ENCODE data around the gene NR2F1-AS1.

DNA sequence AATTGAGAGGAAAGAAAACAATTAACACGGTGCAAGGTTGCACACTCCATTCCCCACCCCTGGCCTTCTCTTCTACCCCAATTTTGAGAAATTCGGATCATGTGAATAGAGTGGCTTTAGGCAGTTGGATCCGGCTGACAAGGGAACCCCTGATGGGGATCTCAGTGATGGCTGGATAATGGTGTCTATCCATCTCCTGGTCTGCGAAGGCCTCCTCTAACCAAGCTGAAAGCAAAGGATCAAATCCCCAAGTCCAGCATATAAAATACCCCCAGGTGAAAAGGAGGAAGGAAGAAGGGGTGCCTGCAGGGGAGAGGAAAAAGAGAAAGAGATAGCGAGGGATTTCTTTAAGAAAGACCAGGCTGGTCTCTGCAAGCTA, 18.0 kb upstream of the NR2F1-AS1 start:
- TF ChIP-seq, protein P1, sequence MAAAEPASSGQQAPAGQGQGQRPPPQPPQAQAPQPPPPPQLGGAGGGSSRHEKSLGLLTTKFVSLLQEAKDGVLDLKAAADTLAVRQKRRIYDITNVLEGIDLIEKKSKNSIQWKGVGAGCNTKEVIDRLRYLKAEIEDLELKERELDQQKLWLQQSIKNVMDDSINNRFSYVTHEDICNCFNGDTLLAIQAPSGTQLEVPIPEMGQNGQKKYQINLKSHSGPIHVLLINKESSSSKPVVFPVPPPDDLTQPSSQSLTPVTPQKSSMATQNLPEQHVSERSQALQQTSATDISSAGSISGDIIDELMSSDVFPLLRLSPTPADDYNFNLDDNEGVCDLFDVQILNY (CRISPR knock-in tag; IDR thresholded peaks at IDR 0.05): no peak
- TF ChIP-seq, protein P2, sequence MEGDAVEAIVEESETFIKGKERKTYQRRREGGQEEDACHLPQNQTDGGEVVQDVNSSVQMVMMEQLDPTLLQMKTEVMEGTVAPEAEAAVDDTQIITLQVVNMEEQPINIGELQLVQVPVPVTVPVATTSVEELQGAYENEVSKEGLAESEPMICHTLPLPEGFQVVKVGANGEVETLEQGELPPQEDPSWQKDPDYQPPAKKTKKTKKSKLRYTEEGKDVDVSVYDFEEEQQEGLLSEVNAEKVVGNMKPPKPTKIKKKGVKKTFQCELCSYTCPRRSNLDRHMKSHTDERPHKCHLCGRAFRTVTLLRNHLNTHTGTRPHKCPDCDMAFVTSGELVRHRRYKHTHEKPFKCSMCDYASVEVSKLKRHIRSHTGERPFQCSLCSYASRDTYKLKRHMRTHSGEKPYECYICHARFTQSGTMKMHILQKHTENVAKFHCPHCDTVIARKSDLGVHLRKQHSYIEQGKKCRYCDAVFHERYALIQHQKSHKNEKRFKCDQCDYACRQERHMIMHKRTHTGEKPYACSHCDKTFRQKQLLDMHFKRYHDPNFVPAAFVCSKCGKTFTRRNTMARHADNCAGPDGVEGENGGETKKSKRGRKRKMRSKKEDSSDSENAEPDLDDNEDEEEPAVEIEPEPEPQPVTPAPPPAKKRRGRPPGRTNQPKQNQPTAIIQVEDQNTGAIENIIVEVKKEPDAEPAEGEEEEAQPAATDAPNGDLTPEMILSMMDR (IDR thresholded peaks at IDR 0.05 in 2 of 3, conservative IDR thresholded peaks at IDR 0.05 in 1 of 3; ENCODE audit: insufficient read depth in 2 of 3, low read depth in 1 of 3, low read length in 3 of 3): no peak
- TF ChIP-seq CHD1 (IDR thresholded peaks at IDR 0.05; ENCODE audit: low read length) (no peak), POLR2AphosphoS5 (IDR thresholded peaks at IDR 0.05; ENCODE audit: control insufficient read depth, insufficient read depth, low read depth, low read length) (no peak), ZNF224 (CRISPR knock-in tag; IDR thresholded peaks at IDR 0.05) (no peak), CREB1 (IDR thresholded peaks at IDR 0.05) (no peak), CREB1 (CRISPR knock-in tag; IDR thresholded peaks at IDR 0.05) (no peak), ZNF263 (CRISPR knock-in tag; IDR thresholded peaks at IDR 0.05; ENCODE audit: borderline replicate concordance) (no peak)
- TF ChIP-seq, protein P3, sequence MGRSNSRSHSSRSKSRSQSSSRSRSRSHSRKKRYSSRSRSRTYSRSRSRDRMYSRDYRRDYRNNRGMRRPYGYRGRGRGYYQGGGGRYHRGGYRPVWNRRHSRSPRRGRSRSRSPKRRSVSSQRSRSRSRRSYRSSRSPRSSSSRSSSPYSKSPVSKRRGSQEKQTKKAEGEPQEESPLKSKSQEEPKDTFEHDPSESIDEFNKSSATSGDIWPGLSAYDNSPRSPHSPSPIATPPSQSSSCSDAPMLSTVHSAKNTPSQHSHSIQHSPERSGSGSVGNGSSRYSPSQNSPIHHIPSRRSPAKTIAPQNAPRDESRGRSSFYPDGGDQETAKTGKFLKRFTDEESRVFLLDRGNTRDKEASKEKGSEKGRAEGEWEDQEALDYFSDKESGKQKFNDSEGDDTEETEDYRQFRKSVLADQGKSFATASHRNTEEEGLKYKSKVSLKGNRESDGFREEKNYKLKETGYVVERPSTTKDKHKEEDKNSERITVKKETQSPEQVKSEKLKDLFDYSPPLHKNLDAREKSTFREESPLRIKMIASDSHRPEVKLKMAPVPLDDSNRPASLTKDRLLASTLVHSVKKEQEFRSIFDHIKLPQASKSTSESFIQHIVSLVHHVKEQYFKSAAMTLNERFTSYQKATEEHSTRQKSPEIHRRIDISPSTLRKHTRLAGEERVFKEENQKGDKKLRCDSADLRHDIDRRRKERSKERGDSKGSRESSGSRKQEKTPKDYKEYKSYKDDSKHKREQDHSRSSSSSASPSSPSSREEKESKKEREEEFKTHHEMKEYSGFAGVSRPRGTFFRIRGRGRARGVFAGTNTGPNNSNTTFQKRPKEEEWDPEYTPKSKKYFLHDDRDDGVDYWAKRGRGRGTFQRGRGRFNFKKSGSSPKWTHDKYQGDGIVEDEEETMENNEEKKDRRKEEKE (IDR thresholded peaks at IDR 0.05; ENCODE audit: borderline replicate concordance in 1 of 2, control insufficient read depth in 1 of 2, low read depth in 2 of 2, low read length in 1 of 2): no peak
- TF ChIP-seq, protein P4, sequence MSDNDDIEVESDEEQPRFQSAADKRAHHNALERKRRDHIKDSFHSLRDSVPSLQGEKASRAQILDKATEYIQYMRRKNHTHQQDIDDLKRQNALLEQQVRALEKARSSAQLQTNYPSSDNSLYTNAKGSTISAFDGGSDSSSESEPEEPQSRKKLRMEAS (CRISPR knock-in tag; IDR thresholded peaks at IDR 0.05): no peak
- TF ChIP-seq, protein P5, sequence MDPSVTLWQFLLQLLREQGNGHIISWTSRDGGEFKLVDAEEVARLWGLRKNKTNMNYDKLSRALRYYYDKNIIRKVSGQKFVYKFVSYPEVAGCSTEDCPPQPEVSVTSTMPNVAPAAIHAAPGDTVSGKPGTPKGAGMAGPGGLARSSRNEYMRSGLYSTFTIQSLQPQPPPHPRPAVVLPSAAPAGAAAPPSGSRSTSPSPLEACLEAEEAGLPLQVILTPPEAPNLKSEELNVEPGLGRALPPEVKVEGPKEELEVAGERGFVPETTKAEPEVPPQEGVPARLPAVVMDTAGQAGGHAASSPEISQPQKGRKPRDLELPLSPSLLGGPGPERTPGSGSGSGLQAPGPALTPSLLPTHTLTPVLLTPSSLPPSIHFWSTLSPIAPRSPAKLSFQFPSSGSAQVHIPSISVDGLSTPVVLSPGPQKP (CRISPR knock-in tag; IDR thresholded peaks at IDR 0.05): no peak
- TF ChIP-seq, protein P6, sequence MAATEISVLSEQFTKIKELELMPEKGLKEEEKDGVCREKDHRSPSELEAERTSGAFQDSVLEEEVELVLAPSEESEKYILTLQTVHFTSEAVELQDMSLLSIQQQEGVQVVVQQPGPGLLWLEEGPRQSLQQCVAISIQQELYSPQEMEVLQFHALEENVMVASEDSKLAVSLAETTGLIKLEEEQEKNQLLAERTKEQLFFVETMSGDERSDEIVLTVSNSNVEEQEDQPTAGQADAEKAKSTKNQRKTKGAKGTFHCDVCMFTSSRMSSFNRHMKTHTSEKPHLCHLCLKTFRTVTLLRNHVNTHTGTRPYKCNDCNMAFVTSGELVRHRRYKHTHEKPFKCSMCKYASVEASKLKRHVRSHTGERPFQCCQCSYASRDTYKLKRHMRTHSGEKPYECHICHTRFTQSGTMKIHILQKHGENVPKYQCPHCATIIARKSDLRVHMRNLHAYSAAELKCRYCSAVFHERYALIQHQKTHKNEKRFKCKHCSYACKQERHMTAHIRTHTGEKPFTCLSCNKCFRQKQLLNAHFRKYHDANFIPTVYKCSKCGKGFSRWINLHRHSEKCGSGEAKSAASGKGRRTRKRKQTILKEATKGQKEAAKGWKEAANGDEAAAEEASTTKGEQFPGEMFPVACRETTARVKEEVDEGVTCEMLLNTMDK (IDR thresholded peaks at IDR 0.05; ENCODE audit: borderline replicate concordance, insufficient read depth, low read depth, low read length, poor library complexity, severe bottlenecking): no peak

All from K562 (cell line).